Choroid plexus epithelial cell (primary cell): Measurements from ENCODE around the gene FAM3B.

Experiments
- DNase-seq: peaks from one replicate; pipeline ENCODE4 v3.0.0-alpha.2; 2010; ENCODE audit warnings: low read depth
- H3K4me3 ChIP-seq: 2 replicates; pipeline ENCODE4 v1.5.1; 2011; ENCODE audit warnings: low read depth, mild to moderate bottlenecking, control low read depth, low read length, moderate library complexity
- CTCF ChIP-seq: conservative IDR thresholded peaks from 2 replicates; pipeline ENCODE4 v1.5.1; 2011; ENCODE audit warnings: low read depth, mild to moderate bottlenecking, control low read depth, inconsistent platforms, low read length, moderate library complexity

Gene FAM3B

GRCh38 chr21:41282412-41282811 is 34.2 kb upstream of the FAM3B start:
- no peak for TF ChIP-seq CTCF
- no peak for DNase-seq
- H3K4me3 ChIP-seq = no peak overlapping the region

- DNase-seq = peak; percentile 93
- H3K4me3 ChIP-seq = no peak overlapping the region
- TF ChIP-seq CTCF = peak; percentile 87
Observed at GRCh38 chr21:41283211-41283818, 33.3 kb upstream of the FAM3B start.

- TF ChIP-seq CTCF = no peak
- H3K4me3 ChIP-seq = no peak overlapping the region
- DNase-seq = peak; percentile 13
Observed at GRCh38 chr21:41289431-41289830, 27.2 kb upstream of the FAM3B start.

GRCh38 chr21:41290106-41290799 is 26.3 kb upstream of the FAM3B start:
- H3K4me3 ChIP-seq = no peak overlapping the region
- DNase-seq = no peak
- TF ChIP-seq CTCF = no peak

GRCh38 chr21:41294548-41295231 is 21.9 kb upstream of the FAM3B start:
- DNase-seq = no peak
- no peak overlapping the region for H3K4me3 ChIP-seq
- TF ChIP-seq CTCF = no peak

- no peak for DNase-seq
- no peak for TF ChIP-seq CTCF
- H3K4me3 ChIP-seq = no peak overlapping the region
Observed at GRCh38 chr21:41295721-41296254, 20.8 kb upstream of the FAM3B start.
